ENCODE data around the gene THY1. TPM values are rescaled to one million over a fixed set of nuclear protein-coding genes. Genes with fewer than 3 reads are reported as not detected.

Gene THY1
- polyA plus RNA-seq = 10 to 100 TPM in 2 of 4 donors, 1 to 10 TPM in 1, under 1 TPM in 1; 0.54 to 52.5 (median 8.7) TPM
- long read RNA-seq, donor 1, transcript THY1-201 (4 exons, 3,556 nt) = major isoform, 20 of 23 reads
- long read RNA-seq, donor 1, partial matches to known transcripts = 0 of 23 reads
- long read RNA-seq, donor 1, other reads (novel, unspliced or antisense) = 0 of 23 reads
- long read RNA-seq, donor 2, partial matches to known transcripts = 0 of 7 reads
- long read RNA-seq, donor 2, other reads (novel, unspliced or antisense) = 0 of 7 reads
- long read RNA-seq, donor 3, transcript THY1-201 (4 exons, 3,556 nt) = major isoform, 6 of 11 reads
- long read RNA-seq, donor 3, partial matches to known transcripts = 5 of 11 reads
- long read RNA-seq, donor 3, other reads (novel, unspliced or antisense) = 0 of 11 reads
- long read RNA-seq, donor 4 = 0 reads
- long read RNA-seq, donor 5, partial matches to known transcripts = 0 of 2 reads
- long read RNA-seq, donor 5, other reads (novel, unspliced or antisense) = 0 of 2 reads
- long read RNA-seq, donor 6, transcript THY1-201 (4 exons, 3,556 nt) = major isoform, 12 of 12 reads
- long read RNA-seq, donor 6, partial matches to known transcripts = 0 of 12 reads
- long read RNA-seq, donor 6, other reads (novel, unspliced or antisense) = 0 of 12 reads
- long read RNA-seq, donor 7 = 0 reads
- long read RNA-seq, donor 8, transcript THY1-201 (4 exons, 3,556 nt) = major isoform, 5 of 6 reads
- long read RNA-seq, donor 8, partial matches to known transcripts = 0 of 6 reads
- long read RNA-seq, donor 8, other reads (novel, unspliced or antisense) = 0 of 6 reads
- long read RNA-seq, donor 9, partial matches to known transcripts = 0 of 6 reads
- long read RNA-seq, donor 9, other reads (novel, unspliced or antisense) = 0 of 6 reads
- long read RNA-seq, donor 10, transcript THY1-201 (4 exons, 3,556 nt) = major isoform, 34 of 51 reads
- long read RNA-seq, donor 10, transcript THY1-210 (1 exons, 2,427 nt) = minor isoform, 10 of 51 reads
- long read RNA-seq, donor 10, partial matches to known transcripts = 5 of 51 reads
- long read RNA-seq, donor 10, other reads (novel, unspliced or antisense) = 0 of 51 reads

DNA sequence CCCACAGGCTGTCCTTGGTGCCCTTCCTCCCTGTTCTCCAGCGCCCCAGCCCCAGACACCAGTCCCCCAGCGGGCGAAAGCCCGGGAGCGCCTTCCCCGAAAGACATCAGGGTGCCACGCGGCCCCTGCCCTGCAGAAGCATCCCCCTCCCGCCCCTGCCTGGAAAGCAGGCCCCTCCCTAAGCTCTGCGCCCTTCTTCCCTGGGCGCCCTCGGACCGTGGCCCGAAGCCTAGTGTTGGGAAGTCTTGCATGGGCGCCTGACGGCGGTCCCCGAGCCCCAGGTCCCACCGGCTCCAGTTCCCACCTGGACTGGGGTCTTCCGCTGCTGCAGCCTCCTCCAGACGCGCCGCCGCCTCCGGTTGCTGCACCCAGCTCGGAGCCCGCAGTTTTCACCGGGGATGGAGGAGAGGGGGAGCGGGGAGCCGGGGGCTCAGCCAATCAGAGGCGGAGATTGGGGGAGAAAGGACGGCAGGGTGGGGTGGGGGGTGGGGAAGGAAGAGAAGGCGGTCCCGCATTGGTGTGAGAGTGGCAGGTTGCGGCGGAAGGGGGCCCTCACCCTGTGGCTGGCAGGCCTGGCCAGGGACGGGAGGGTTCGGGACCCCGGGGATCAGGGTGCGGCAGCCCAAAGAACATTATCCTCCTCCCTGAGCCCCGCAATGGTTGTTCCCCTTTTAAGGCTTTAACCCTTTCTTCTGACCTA is at the start of gene THY1:
Gene THY1, minus strand, starts transcription at position 364 of the 700 bp plus-strand sequence. CDS start 2,267 bp downstream, outside the sequence.
- Histone ChIP-seq H3K27ac (ENCODE audit: low read depth in 1 of 3, low read length in 2 of 3) (peak within 1 kb of the TSS in 2 of 3 donors; percentile 51 to 53), H3K36me3 (ENCODE audit: control insufficient read depth in 3 of 3, insufficient read depth in 2 of 3, low read depth in 1 of 3, low read length in 3 of 3) (peaks cover 0 to 13% (median 0%) of the 10 kb centered on the region in 3 donors), H3K4me1 (ENCODE audit: control insufficient read depth in 3 of 3, insufficient read depth in 2 of 3, low read depth in 1 of 3, low read length in 2 of 3) (no peaks in the 10 kb centered on the region), H3K27me3 (ENCODE audit: control insufficient read depth in 3 of 3, insufficient read depth in 3 of 3, low read length in 3 of 3) (peaks cover 0 to 47% (median 11%) of the 10 kb centered on the region in 3 donors), H3K4me3 (ENCODE audit: low read depth in 1 of 3, low read length in 3 of 3) (peak within 1 kb of the TSS in 2 of 3 donors; percentile 8 to 61), H3K9me3 (ENCODE audit: control insufficient read depth in 2 of 2, insufficient read depth in 1 of 2, low read depth in 1 of 2, low read length in 1 of 2) (no peaks in the 10 kb centered on the region)
- DNase-seq (peak in 1 of 2 donors; percentile 42), FAIRE-seq (no peak)
- 3 to 7% (median 6%) methylated on average over 26 to 41 of the region's 41 CpGs for WGBS, 3 donors

DNA sequence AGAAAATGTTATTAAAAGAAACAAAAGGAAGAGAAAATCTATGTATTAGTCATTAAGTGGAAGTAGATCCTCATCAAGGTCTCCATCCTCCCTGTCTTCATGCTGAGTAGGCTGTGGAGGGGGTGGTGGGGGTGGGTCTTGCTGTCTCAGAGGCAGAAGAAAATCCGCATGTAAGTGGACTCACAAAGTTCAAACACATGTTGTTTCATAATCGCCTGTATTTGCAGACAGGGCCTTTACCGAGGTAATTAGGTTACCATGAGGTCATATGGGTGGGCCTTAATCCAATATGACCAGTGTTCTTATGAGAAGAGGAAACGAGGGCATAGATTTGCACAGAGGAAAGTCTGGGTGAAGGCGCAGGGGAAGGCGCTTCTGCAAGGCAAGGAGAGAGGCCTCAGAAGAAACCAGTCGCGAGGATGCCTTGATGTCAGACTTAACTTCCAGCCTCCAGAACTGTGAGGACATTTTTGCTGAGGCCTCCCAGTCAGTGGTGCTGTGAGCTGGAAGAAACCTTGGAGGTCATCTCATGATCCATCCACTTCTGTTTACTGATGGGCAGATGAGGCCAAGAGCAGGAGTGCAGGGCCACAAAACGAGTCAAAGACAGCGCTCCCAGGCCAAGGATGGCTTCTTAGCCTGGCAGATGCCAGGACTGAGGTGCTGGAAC is 49.3 kb upstream of the THY1 start:
- no peak for DNase-seq
- Histone ChIP-seq H3K36me3 (ENCODE audit: control insufficient read depth in 3 of 3, insufficient read depth in 2 of 3, low read depth in 1 of 3, low read length in 3 of 3) (no peaks in the 10 kb centered on the region), H3K4me1 (ENCODE audit: control insufficient read depth in 3 of 3, insufficient read depth in 2 of 3, low read depth in 1 of 3, low read length in 2 of 3) (no peaks in the 10 kb centered on the region), H3K27ac (ENCODE audit: low read depth in 1 of 3, low read length in 2 of 3) (no peak overlapping the region), H3K27me3 (ENCODE audit: control insufficient read depth in 3 of 3, insufficient read depth in 3 of 3, low read length in 3 of 3) (peaks cover 0 to 6% (median 2%) of the 10 kb centered on the region in 3 donors), H3K4me3 (ENCODE audit: low read depth in 1 of 3, low read length in 3 of 3) (no peak overlapping the region), H3K9me3 (ENCODE audit: control insufficient read depth in 2 of 2, insufficient read depth in 1 of 2, low read depth in 1 of 2, low read length in 1 of 2) (peaks cover 0 to 9% of the 10 kb centered on the region in 2 donors)
- WGBS, 3 donors = 68 to 77% (median 70%) methylated on average over 10 of the region's 10 CpGs
- no peak for FAIRE-seq

DNA sequence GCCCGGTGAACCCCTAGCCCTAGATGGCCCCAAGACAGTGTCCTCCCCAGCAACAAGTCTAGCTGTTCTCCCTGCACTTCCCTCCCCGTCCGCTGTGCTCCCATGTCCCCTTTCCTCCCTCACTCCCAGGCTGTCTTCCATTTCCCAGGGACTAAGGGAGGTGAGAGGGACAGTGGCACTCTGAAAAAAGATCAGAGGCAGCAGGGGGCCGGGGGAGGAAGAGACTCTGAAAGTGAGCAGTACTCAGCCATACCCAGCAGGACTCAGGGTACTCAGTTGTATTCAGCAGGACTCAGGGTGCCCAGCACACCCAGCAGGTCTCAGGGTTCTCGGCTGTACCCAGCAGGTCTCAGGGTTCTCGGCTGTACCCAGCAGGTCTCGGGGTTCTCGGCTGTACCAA is 48.4 kb upstream of the THY1 start:
- Histone ChIP-seq H3K4me1 (ENCODE audit: control insufficient read depth in 3 of 3, insufficient read depth in 2 of 3, low read depth in 1 of 3, low read length in 2 of 3) (no peaks in the 10 kb centered on the region), H3K27ac (ENCODE audit: low read depth in 1 of 3, low read length in 2 of 3) (peak overlapping the region in 1 of 3 donors; percentile 43), H3K9me3 (ENCODE audit: control insufficient read depth in 2 of 2, insufficient read depth in 1 of 2, low read depth in 1 of 2, low read length in 1 of 2) (peaks cover 0 to 9% of the 10 kb centered on the region in 2 donors), H3K27me3 (ENCODE audit: control insufficient read depth in 3 of 3, insufficient read depth in 3 of 3, low read length in 3 of 3) (peaks cover 0 to 2% (median 0%) of the 10 kb centered on the region in 3 donors), H3K36me3 (ENCODE audit: control insufficient read depth in 3 of 3, insufficient read depth in 2 of 3, low read depth in 1 of 3, low read length in 3 of 3) (no peaks in the 10 kb centered on the region), H3K4me3 (ENCODE audit: low read depth in 1 of 3, low read length in 3 of 3) (no peak overlapping the region)
- 72 to 85% (median 73%) methylated on average over 7 to 8 of the region's 8 CpGs for WGBS, 3 donors
- FAIRE-seq (no peak), DNase-seq (no peak)

DNA sequence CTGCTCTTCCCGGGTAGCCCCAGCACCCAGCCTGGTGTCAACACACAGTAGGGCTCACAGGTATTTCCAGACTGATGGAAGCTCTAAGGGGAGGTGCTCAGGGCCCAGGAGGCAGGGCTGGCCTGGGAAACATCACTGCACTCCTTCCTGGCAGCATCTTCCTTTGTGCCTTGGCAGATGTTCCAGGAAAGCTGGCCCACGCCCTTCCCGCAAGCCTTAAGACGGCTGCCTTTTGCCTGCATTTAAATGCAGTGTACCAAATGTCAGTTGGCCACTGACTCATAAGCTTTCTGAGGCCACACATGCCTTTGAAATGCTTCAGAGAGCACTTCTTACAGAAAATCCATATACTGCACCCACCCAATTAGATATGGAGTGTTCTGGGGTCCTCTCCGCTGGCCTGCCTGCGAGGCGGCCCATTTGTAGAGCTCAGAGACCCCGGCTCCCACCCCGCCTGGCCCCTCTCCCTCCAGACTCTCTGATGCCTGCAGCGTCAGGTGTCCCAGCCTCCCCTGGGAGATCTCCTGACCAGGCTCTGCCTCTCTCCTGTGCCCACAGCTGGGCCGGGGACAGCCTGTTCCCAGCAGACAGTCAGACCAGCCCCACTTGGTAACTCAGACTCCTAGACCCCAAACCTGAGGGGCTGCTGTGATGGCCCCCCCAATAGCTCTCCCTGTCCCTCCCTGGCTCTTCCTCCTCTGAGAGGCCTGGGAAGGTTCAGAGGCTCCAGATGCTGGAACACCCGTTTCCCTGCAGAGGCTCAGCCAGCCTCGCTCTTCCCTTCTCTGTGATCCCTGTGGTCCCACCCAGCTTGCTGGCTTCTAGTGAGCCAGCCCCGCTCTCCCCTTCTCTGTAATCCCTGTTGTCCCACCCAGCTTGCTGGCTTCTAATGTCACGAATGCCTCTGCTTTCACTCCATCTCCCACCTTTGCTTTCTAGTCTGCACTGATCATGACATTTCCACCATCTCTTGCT is 47.6 kb upstream of the THY1 start:
- Histone ChIP-seq H3K4me3 (ENCODE audit: low read depth in 1 of 3, low read length in 3 of 3) (no peak overlapping the region), H3K27ac (ENCODE audit: low read depth in 1 of 3, low read length in 2 of 3) (peak overlapping the region in 1 of 3 donors; percentile 43), H3K4me1 (ENCODE audit: control insufficient read depth in 3 of 3, insufficient read depth in 2 of 3, low read depth in 1 of 3, low read length in 2 of 3) (no peaks in the 10 kb centered on the region), H3K36me3 (ENCODE audit: control insufficient read depth in 3 of 3, insufficient read depth in 2 of 3, low read depth in 1 of 3, low read length in 3 of 3) (no peaks in the 10 kb centered on the region), H3K27me3 (ENCODE audit: control insufficient read depth in 3 of 3, insufficient read depth in 3 of 3, low read length in 3 of 3) (peaks cover 0 to 2% (median 0%) of the 10 kb centered on the region in 3 donors), H3K9me3 (ENCODE audit: control insufficient read depth in 2 of 2, insufficient read depth in 1 of 2, low read depth in 1 of 2, low read length in 1 of 2) (peaks cover 0 to 9% of the 10 kb centered on the region in 2 donors)
- WGBS, 3 donors = 76 to 82% (median 77%) methylated on average over 15 of the region's 15 CpGs
- FAIRE-seq (no peak), DNase-seq (no peak)

DNA sequence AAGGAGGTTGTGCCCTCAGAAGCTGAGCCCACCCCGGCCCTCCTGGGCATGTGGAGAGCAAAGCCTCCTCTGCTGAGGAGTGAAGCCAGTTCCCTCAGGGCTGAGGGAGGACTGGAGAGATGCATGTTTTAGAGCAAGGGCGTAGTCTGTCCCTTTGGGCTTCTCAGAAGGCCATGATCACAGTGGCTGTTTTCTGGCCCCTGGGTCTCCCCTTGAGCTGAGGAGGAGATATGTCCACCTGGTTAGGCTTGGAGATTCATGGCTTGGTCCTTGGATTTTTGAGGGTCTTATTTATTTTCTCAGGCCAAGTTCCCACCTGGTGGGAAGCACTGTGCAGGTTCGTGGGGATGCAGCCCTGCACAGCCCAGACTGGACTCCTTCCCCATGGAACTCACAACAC is 46.5 kb upstream of the THY1 start:
- H3K4me3 ChIP-seq (ENCODE audit: low read depth in 1 of 3, low read length in 3 of 3) = no peak overlapping the region
- H3K9me3 ChIP-seq (ENCODE audit: control insufficient read depth in 2 of 2, insufficient read depth in 1 of 2, low read depth in 1 of 2, low read length in 1 of 2) = peaks cover 0 to 9% of the 10 kb centered on the region in 2 donors
- no peaks in the 10 kb centered on the region for H3K4me1 ChIP-seq (ENCODE audit: control insufficient read depth in 3 of 3, insufficient read depth in 2 of 3, low read depth in 1 of 3, low read length in 2 of 3)
- FAIRE-seq (no peak), DNase-seq (no peak)
- peaks cover 0 to 2% (median 0%) of the 10 kb centered on the region in 3 donors for H3K27me3 ChIP-seq (ENCODE audit: control insufficient read depth in 3 of 3, insufficient read depth in 3 of 3, low read length in 3 of 3)
- WGBS, 3 donors = 64 to 82% (median 73%) methylated on average over 3 of the region's 3 CpGs
- H3K36me3 ChIP-seq (ENCODE audit: control insufficient read depth in 3 of 3, insufficient read depth in 2 of 3, low read depth in 1 of 3, low read length in 3 of 3) = no peaks in the 10 kb centered on the region
- no peak overlapping the region for H3K27ac ChIP-seq (ENCODE audit: low read depth in 1 of 3, low read length in 2 of 3)

DNA sequence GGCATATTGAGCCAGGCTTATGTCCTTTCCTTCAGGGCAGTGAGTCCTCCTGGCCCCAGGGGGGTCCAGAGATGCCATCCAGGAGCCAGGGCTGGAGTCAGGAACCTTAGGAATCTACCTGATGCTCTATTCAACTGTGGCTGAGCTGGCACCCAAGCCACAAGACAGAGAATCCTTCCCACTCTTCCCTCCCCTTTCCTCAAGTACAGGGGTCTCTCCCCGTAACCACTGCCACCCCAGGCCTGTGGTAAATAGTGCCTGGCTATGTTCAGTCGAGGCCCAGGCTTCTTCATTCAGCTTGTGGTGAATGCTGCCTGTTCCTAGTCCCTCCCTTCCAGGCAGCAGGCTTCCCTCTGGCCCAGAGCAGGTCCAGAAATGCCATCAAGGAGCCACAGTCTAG is 45.5 kb upstream of the THY1 start:
- FAIRE-seq (no peak), DNase-seq (no peak)
- Histone ChIP-seq H3K4me3 (ENCODE audit: low read depth in 1 of 3, low read length in 3 of 3) (no peak overlapping the region), H3K27ac (ENCODE audit: low read depth in 1 of 3, low read length in 2 of 3) (no peak overlapping the region), H3K36me3 (ENCODE audit: control insufficient read depth in 3 of 3, insufficient read depth in 2 of 3, low read depth in 1 of 3, low read length in 3 of 3) (no peaks in the 10 kb centered on the region), H3K27me3 (ENCODE audit: control insufficient read depth in 3 of 3, insufficient read depth in 3 of 3, low read length in 3 of 3) (peaks cover 0 to 2% (median 0%) of the 10 kb centered on the region in 3 donors), H3K9me3 (ENCODE audit: control insufficient read depth in 2 of 2, insufficient read depth in 1 of 2, low read depth in 1 of 2, low read length in 1 of 2) (peaks cover 0 to 9% of the 10 kb centered on the region in 2 donors), H3K4me1 (ENCODE audit: control insufficient read depth in 3 of 3, insufficient read depth in 2 of 3, low read depth in 1 of 3, low read length in 2 of 3) (no peaks in the 10 kb centered on the region)
- 47 to 67% (median 52%) methylated on average over 2 of the region's 2 CpGs for WGBS, 3 donors
